ENCODE measurements around the gene CLRN1. TPM values are rescaled to one million over a fixed set of nuclear protein-coding genes. Genes with fewer than 3 reads are reported as not detected.

CLRN1 gene
- total and polyA plus RNA-seq, 2 experiments from 2014 or later, result not detected

DNA sequence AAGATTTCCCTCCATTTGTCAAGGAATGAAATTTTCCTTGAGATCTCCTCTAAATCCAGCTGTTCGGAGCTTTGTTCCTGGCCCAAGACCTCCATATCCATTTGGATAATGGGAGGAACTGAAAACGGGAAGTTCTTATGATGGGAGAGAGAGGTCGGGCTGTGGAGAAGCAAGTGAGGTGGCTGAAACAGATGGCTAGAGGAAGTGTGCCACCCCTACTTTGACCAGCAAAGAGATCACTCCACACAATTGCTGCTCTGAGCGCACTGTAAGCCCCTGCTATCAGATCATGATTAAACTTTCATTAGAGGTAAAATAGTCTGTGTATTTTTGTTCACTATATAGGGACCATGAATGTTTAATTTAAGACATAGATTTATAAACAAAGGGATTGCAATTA, 67.2 kb downstream of the CLRN1 start, which contains the start of gene MINDY4B:
MINDY4B (minus strand) TSS at position 101 of the 400 bp plus-strand sequence; CDS start at position 101, 0 bp downstream.
- Histone ChIP-seq H3K36me3 (no peaks in the 10 kb centered on the region), H3K27me3 (no peaks in the 10 kb centered on the region), H3K27ac (no peak within 1 kb of the TSS), H3K9me3 (ENCODE audit: low read depth) (no peaks in the 10 kb centered on the region), H3K4me1 (ENCODE audit: low read depth) (no peaks in the 10 kb centered on the region), H3K4me3 (no peak within 1 kb of the TSS)
- DNase-seq (ENCODE audit: low read depth in 1 of 2, low spot score in 1 of 2), result no peak
- TF ChIP-seq, protein P1, sequence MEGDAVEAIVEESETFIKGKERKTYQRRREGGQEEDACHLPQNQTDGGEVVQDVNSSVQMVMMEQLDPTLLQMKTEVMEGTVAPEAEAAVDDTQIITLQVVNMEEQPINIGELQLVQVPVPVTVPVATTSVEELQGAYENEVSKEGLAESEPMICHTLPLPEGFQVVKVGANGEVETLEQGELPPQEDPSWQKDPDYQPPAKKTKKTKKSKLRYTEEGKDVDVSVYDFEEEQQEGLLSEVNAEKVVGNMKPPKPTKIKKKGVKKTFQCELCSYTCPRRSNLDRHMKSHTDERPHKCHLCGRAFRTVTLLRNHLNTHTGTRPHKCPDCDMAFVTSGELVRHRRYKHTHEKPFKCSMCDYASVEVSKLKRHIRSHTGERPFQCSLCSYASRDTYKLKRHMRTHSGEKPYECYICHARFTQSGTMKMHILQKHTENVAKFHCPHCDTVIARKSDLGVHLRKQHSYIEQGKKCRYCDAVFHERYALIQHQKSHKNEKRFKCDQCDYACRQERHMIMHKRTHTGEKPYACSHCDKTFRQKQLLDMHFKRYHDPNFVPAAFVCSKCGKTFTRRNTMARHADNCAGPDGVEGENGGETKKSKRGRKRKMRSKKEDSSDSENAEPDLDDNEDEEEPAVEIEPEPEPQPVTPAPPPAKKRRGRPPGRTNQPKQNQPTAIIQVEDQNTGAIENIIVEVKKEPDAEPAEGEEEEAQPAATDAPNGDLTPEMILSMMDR (IDR thresholded peaks at IDR 0.05; ENCODE audit: low read depth, low read length), result no peak

DNA sequence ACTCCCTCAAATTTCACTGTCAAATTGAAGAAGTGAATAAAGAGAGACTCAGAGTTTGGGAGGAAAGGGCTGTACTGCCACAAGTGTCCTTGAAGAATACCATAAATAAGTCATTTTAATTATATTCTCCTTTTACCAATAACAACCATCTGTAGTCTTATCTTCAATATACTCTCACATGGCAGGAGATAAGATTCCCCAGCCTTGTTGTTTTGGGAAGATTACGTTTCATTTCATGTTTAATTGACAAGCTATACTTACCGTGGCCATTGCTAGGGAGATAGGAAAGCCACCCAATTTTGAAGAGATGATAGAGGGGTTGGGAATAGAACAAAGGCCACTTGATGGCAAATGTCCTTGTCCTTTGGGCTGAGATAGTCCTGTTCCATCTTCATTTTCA, 69.5 kb downstream of the CLRN1 start:
- no peaks in the 10 kb centered on the region for H3K4me1 ChIP-seq (ENCODE audit: low read depth)
- H3K4me3 ChIP-seq, result no peak overlapping the region
- H3K36me3 ChIP-seq, result no peaks in the 10 kb centered on the region
- no peak overlapping the region for H3K27ac ChIP-seq
- no peaks in the 10 kb centered on the region for H3K9me3 ChIP-seq (ENCODE audit: low read depth)
- no peaks in the 10 kb centered on the region for H3K27me3 ChIP-seq
- DNase-seq (ENCODE audit: low read depth in 1 of 2, low spot score in 1 of 2), result no peak
- TF ChIP-seq, protein P1 (IDR thresholded peaks at IDR 0.05; ENCODE audit: low read depth, low read length), result no peak

DNA sequence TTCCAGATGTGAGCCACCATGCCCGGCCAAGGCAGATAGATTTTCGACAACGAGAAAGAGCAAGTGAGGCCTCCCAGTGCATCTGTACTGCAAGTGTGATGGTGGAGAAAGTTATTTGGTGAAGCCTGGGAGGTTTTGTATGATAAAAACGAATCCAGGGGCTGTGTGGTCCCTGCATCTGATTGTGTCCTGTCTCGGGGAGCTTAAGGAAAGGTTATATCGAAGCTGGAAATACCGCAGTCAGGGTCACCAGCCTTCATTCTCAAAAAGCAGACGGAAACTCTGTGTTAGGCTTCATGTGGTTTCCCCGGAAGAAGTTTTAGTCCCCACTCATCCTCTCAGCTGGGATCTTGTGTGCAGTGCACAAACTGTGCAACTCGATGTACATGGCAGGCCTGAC, 70.7 kb downstream of the CLRN1 start:
- no peaks in the 10 kb centered on the region for H3K9me3 ChIP-seq (ENCODE audit: low read depth)
- no peak overlapping the region for H3K27ac ChIP-seq
- no peaks in the 10 kb centered on the region for H3K36me3 ChIP-seq
- H3K4me1 ChIP-seq (ENCODE audit: low read depth), result no peaks in the 10 kb centered on the region
- H3K4me3 ChIP-seq, result no peak overlapping the region
- H3K27me3 ChIP-seq, result no peaks in the 10 kb centered on the region
- no peak for DNase-seq (ENCODE audit: low read depth in 1 of 2, low spot score in 1 of 2)
- TF ChIP-seq, protein P1 (IDR thresholded peaks at IDR 0.05; ENCODE audit: low read depth, low read length), result no peak

DNA sequence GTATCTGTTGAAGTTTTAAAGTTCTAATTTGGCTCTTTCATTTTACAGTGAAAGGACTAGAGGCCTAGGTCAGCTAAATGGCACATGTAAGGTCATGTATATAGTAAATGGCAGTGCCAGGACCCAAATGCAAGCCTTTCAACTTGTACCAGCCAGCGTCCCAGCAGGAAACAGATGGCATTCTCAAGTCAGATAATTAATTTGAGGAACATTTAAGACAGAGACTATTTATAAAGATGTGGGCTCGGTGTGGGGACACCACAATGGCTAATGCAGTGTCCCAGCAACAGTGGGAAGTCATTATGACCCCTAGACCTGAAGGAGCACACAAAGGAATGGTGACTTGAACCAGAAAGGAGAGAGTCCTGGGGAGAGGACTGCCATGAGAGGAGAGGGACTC, 73.4 kb downstream of the CLRN1 start:
- H3K27ac ChIP-seq, result no peak overlapping the region
- H3K27me3 ChIP-seq, result no peaks in the 10 kb centered on the region
- no peak for DNase-seq (ENCODE audit: low read depth in 1 of 2, low spot score in 1 of 2)
- TF ChIP-seq, protein P1 (IDR thresholded peaks at IDR 0.05; ENCODE audit: low read depth, low read length), result no peak
- no peaks in the 10 kb centered on the region for H3K36me3 ChIP-seq
- no peak overlapping the region for H3K4me3 ChIP-seq
- no peaks in the 10 kb centered on the region for H3K4me1 ChIP-seq (ENCODE audit: low read depth)
- H3K9me3 ChIP-seq (ENCODE audit: low read depth), result no peaks in the 10 kb centered on the region

DNA sequence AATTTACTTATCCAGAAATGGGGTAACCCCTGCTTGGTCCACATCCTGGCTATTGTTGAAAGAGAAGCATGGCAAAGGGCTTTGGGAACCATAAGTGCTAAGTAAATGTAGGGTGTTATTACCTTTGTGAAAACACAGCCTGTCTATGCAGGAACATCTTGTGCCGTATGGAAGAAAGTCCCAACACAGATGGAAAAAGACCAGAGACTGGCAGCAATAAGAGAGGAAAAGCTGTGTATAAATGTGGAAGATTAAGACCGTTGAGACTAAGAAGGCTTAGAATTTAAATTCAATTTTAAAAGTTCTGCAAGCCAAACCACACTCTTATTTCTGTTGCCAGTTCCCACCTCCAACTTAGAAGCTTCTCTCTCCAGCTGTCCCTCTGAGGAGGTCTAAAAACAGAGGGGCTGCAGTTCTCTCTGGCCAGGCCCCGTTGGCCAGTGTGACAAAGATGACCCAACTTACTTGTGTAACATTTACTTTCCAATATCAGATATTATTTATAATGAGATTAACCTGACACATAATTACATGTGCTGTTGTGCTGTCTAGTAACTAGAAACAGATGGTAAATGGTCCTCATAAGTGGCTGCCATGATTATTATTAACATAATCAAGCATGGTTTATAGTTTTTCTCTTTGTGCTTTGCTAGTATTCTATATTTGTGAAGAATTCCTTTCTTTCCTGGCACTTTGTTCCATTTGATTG, 74.3 kb downstream of the CLRN1 start:
- TF ChIP-seq, protein P1 (IDR thresholded peaks at IDR 0.05; ENCODE audit: low read depth, low read length), result no peak
- no peak for DNase-seq (ENCODE audit: low read depth in 1 of 2, low spot score in 1 of 2)
- no peak overlapping the region for H3K27ac ChIP-seq

More for the DNA sequence above, 74.3 kb downstream of the CLRN1 start:
- no peak overlapping the region for H3K4me3 ChIP-seq
- H3K27me3 ChIP-seq, result no peaks in the 10 kb centered on the region
- no peaks in the 10 kb centered on the region for H3K36me3 ChIP-seq
- H3K9me3 ChIP-seq (ENCODE audit: low read depth), result no peaks in the 10 kb centered on the region
- no peaks in the 10 kb centered on the region for H3K4me1 ChIP-seq (ENCODE audit: low read depth)

Data from cardiac muscle cell (in vitro differentiated cells and primary cell).